BJ (cell line): ENCODE data around the gene RNU6-9. TPM values are rescaled to one million over a fixed set of nuclear protein-coding genes. Genes with fewer than 3 reads are reported as not detected.

Experiments used
- CTCF ChIA-PET: fragments of 350-600 bp; formaldehyde crosslinking; extraction: SDS; loops from one replicate; lab custom pipeline; 2021; ENCODE audit warnings: antibody characterized with exemption, inconsistent platforms; lab: Yijun Ruan, JAX
- POLR2A ChIA-PET: fragments of 300-600 bp; sonication (Branson Sonifier 250); formaldehyde crosslinking; extraction: SDS; loops from one replicate; lab custom pipeline; 2021; ENCODE audit warnings: antibody characterized with exemption; lab: Charles Lee
- DNase-seq: peaks from one replicate; pipeline ENCODE4 v3.0.0-alpha.2; 2011; ENCODE audit warnings: low read depth
- H3K27me3 ChIP-seq: 2 replicates; pipeline ENCODE4 v1.6.0; 2011; ENCODE audit warnings: low read length; ENCODE audit not compliant: control insufficient read depth, insufficient read depth
- H3K36me3 ChIP-seq: 2 replicates; pipeline ENCODE4 v1.5.1; 2011; ENCODE audit warnings: low read length; ENCODE audit not compliant: control insufficient read depth, insufficient read depth
- H3K4me3 ChIP-seq: 2 replicates; pipeline ENCODE4 v1.5.1; 2011; ENCODE audit warnings: low read depth, mild to moderate bottlenecking, control low read depth, low read length
- CTCF ChIP-seq: IDR thresholded peaks from 2 replicates; pipeline ENCODE4 v1.5.1; 2011; ENCODE audit warnings: low read depth, mild to moderate bottlenecking, control low read depth, inconsistent platforms, low read length, moderate library complexity; ENCODE audit not compliant: insufficient read depth
- polyA plus RNA-seq: library from polyadenylated mRNA; depleted of rRNA; stranded (reverse); fragments of >200 nt; gene quantifications from 2 replicates; pipeline ENCODE4 v1.2.3, GENCODE V29; 2011; rRNA removed
- small RNA-seq: library from RNA; depleted of rRNA; stranded (forward); fragments of <200 nt; gene quantifications from one replicate; pipeline ENCODE3, GENCODE V24; 2012; ENCODE audit warnings: low replicate concordance, low read depth; ENCODE audit not compliant: insufficient read length

The RNU6-9 gene
- polyA plus RNA-seq, 1 experiment: not detected

GRCh38 chr19:940591-941291 lies 47.5 kb downstream of the RNU6-9 start:
- Histone ChIP-seq H3K27me3 (no peaks in the 10 kb centered on the region), H3K36me3 (peaks cover 39% of the 10 kb centered on the region), H3K4me3 (no peak overlapping the region; the same call in none of the 2 replicates)
- ChIA-PET POLR2A (interaction anchor here (0.6 kb wide), 1 partner anchor 88 kb away, joined by 6 read pairs; no protein-coding TSS in a partner anchor), CTCF (no interaction called here)
- no peak for DNase-seq
- TF ChIP-seq CTCF: no peak

DNA sequence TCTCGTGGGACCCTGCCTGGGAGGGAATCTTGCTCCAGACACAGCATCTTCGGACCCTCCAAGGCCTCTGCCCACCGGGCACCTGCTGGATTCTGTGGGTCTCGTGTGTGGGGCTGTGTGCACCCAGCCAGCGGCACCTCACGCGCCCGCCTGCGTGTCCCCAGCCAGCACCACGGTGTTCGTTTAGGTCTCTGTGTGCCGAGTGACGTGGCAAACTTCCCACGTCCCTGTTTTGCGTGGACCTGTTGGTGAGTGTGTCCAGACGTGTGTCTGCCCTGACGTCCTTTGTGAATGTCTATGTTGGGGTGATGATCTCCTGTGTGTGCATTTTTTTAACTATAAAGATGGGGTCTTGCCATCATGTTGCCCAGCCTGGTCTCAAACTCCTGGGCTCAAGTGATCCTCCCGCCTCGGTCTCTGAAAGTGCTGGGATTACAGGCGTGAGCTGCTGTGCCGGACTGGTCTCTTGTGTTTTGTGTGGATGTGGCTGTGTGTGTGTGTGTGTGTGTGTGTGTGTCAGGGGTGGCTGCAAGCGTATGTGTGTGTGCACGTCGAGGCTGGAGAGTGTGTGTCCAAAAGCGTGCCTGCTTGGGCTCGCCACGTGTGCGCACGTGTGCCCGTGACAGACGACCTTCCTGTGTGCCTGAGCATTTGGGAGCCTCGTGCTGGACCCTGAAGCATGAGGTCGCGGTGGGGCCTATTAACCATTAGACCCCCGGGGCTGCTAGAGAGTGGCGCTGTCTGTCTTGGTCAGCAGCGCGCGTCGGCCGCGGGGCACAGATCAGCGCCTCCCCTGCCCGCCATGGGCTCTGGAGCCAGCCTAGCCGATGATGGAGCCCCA lies 48.2 kb downstream of the RNU6-9 start:
- CTCF ChIA-PET: no interaction called here
- no peak for TF ChIP-seq CTCF
- POLR2A ChIA-PET: no interaction called here
- H3K36me3 ChIP-seq: peaks cover 36% of the 10 kb centered on the region
- H3K4me3 ChIP-seq: peak overlapping the region; percentile 11; the same call in 1 of the 2 replicates
- DNase-seq: no peak
- no peaks in the 10 kb centered on the region for H3K27me3 ChIP-seq

GRCh38 chr19:942133-942645 lies 48.9 kb downstream of the RNU6-9 start:
- ChIA-PET POLR2A (no interaction called here), CTCF (interaction anchor here (0.9 kb wide), 1 partner anchor 42 kb away, joined by 4 read pairs; the partner anchor contains the start of gene WDR18)
- Histone ChIP-seq H3K36me3 (peaks cover 37% of the 10 kb centered on the region), H3K4me3 (no peak overlapping the region), H3K27me3 (no peaks in the 10 kb centered on the region)
- no peak for DNase-seq
- no peak for TF ChIP-seq CTCF

Small RNA genes lying within 50 kb of the gene (small RNA-seq; reads per million reads assigned to genes)
- gene RNU6-9: 3.8 reads per million, percentile 50 among the genes with 10 or more reads in this experiment

Other genes starting within 250 kb of the RNU6-9 start
- gene RNF126, start 230.3 kb upstream of the RNU6-9 start, polyA plus RNA-seq: 2.7 and 2.9 TPM in 2 replicates
- gene FSTL3, start 217.1 kb upstream of the RNU6-9 start, polyA plus RNA-seq: 62.5 and 83.2 TPM in 2 replicates
- gene PRSS57, start 198.0 kb upstream of the RNU6-9 start, polyA plus RNA-seq: not detected in 2 replicates
- 1.1 and 1.2 TPM in 2 replicates for gene PALM, start 184.5 kb upstream of the RNU6-9 start, polyA plus RNA-seq
- gene MISP, start 142.4 kb upstream of the RNU6-9 start, polyA plus RNA-seq: 0.05 and 0.06 TPM in 2 replicates
- gene PTBP1, start 96.0 kb upstream of the RNU6-9 start, polyA plus RNA-seq: 137 and 328 TPM in 2 replicates
- gene PLPPR3, start 71.5 kb upstream of the RNU6-9 start, polyA plus RNA-seq: 0.56 and 1.1 TPM in 2 replicates
- 0.07 TPM in 1 of 2 replicates, not detected in the other for gene AZU1, start 65.6 kb upstream of the RNU6-9 start, polyA plus RNA-seq
- not detected in 2 replicates for gene PRTN3, start 52.5 kb upstream of the RNU6-9 start, polyA plus RNA-seq
- 0.10 and 0.12 TPM in 2 replicates for gene ELANE, start 41.2 kb upstream of the RNU6-9 start, polyA plus RNA-seq
- 0.70 and 0.77 TPM in 2 replicates for gene CFD, start 33.8 kb upstream of the RNU6-9 start, polyA plus RNA-seq
- 21.5 and 39.8 TPM in 2 replicates for gene MED16, start 297 bp upstream of the RNU6-9 start, polyA plus RNA-seq
- 35.3 and 46.6 TPM in 2 replicates for gene R3HDM4, start 19.7 kb downstream of the RNU6-9 start, polyA plus RNA-seq
- not detected in 2 replicates for gene KISS1R, start 23.8 kb downstream of the RNU6-9 start, polyA plus RNA-seq
- gene ARID3A, start 32.6 kb downstream of the RNU6-9 start, polyA plus RNA-seq: 10.7 and 17.4 TPM in 2 replicates
- gene WDR18, start 90.9 kb downstream of the RNU6-9 start, polyA plus RNA-seq: 28.1 and 44.3 TPM in 2 replicates
- 0.28 and 0.32 TPM in 2 replicates for gene GRIN3B, start 106.9 kb downstream of the RNU6-9 start, polyA plus RNA-seq
- gene TMEM259, start 127.6 kb downstream of the RNU6-9 start, polyA plus RNA-seq: 69.2 and 111 TPM in 2 replicates
- not detected in 2 replicates for gene RNU6-2, start 128.0 kb downstream of the RNU6-9 start, polyA plus RNA-seq
- 315 and 529 TPM in 2 replicates for gene CNN2, start 133.1 kb downstream of the RNU6-9 start, polyA plus RNA-seq
- 1.3 and 1.9 TPM in 2 replicates for gene ABCA7, start 146.6 kb downstream of the RNU6-9 start, polyA plus RNA-seq
- gene ARHGAP45, start 173.7 kb downstream of the RNU6-9 start, polyA plus RNA-seq: 0.13 and 0.28 TPM in 2 replicates
- gene POLR2E, start 201.9 kb downstream of the RNU6-9 start, polyA plus RNA-seq: 174 and 292 TPM in 2 replicates
- gene GPX4, start 210.5 kb downstream of the RNU6-9 start, polyA plus RNA-seq: 463 and 626 TPM in 2 replicates